Measurements from ENCODE around the gene NRP1.

- TF ChIP-seq CTCF (IDR thresholded peaks at IDR 0.05) (no peak), POLR2A (IDR thresholded peaks at IDR 0.05) (no peak)
These were observed 183.6 kb downstream of the NRP1 start for GRCh38 chr10:33150889-33151288.
